Kidney (tissue), 14 donors: Measurements from ENCODE around the gene ZNF775. TPM values are rescaled to one million over a fixed set of nuclear protein-coding genes. Genes with fewer than 3 reads are reported as not detected.
A peak's percentile ranks its signal among the peaks of the same experiment; 100 is the strongest.

ENCODE experiments used
- DNase-seq, 5 donors: peaks; one replicate each; pipeline ENCODE4 v3.0.0-alpha.2; 2013 to 2020
- FAIRE-seq: peaks from 2 replicates; lab custom pipeline; 2012; peaks lifted over from hg19 to GRCh38; lab: Jason Lieb, UNC
- H3K27ac ChIP-seq, 2 donors: one replicate each; pipeline ENCODE4 v1.7.0; 2013; ENCODE audit warnings: low read depth in 2 of 2, low read length in 2 of 2, inconsistent platforms in 1 of 2
- H3K27me3 ChIP-seq: one replicate; pipeline ENCODE4 v1.7.1; 2013; ENCODE audit warnings: low read length, inconsistent platforms; ENCODE audit not compliant: control insufficient read depth, insufficient read depth
- H3K36me3 ChIP-seq, 3 donors: one replicate each; pipeline versions ENCODE4 v1.7.0 to v1.7.1; 2013; ENCODE audit warnings: low read length in 3 of 3, control low read depth in 1 of 3, inconsistent platforms in 1 of 3; ENCODE audit not compliant: insufficient read depth in 3 of 3, control insufficient read depth in 2 of 3
- H3K4me1 ChIP-seq, 3 donors: one replicate each; pipeline versions ENCODE4 v1.7.0 to v1.7.1; 2013; ENCODE audit warnings: low read length in 3 of 3, inconsistent platforms in 1 of 3, low read depth in 1 of 3; ENCODE audit not compliant: control insufficient read depth in 2 of 3, insufficient read depth in 2 of 3
- H3K4me3 ChIP-seq, 3 donors: one replicate each; pipeline versions ENCODE4 v1.7.0 to v1.8.1; 2013; ENCODE audit warnings: low read length in 3 of 3, control low read depth in 1 of 3, inconsistent platforms in 1 of 3
- H3K9ac ChIP-seq, 3 donors: one replicate each; pipeline versions ENCODE4 v1.7.0 to v1.7.1; 2013; ENCODE audit warnings: low read length in 3 of 3, control low read depth in 1 of 3, inconsistent platforms in 1 of 3
- H3K9me3 ChIP-seq, 3 donors: one replicate each; pipeline versions ENCODE4 v1.7.0 to v1.7.1; 2013; ENCODE audit warnings: low read length in 3 of 3, control low read depth in 1 of 3, inconsistent platforms in 1 of 3; ENCODE audit not compliant: control insufficient read depth in 2 of 3, insufficient read depth in 1 of 3
- CTCF ChIP-seq: IDR thresholded peaks from 3 replicates; pipeline ENCODE4 v1.5.1; 2012; ENCODE audit warnings: mild to moderate bottlenecking, moderate library complexity, borderline replicate concordance; ENCODE audit not compliant: insufficient read depth; ENCODE audit errors: extremely low read depth
- intact Hi-C: fragments of 100-400 bp; cut with DNase I; formaldehyde crosslinking; loops from one replicate; pipeline ENCODE4 v1.11.1; 2022
- polyA plus RNA-seq: library from polyadenylated mRNA; stranded (reverse); fragments of 350-450 nt; fragmentation: Illumina TruSeq; extraction: RNeasy Lipid Tissue Mini Kit (QIAGEN cat#74804); gene quantifications from one replicate; pipeline ENCODE4 v1.2.3, GENCODE V29; 2014; ENCODE audit warnings: low read depth, low replicate concordance; ENCODE audit not compliant: insufficient read depth
- total RNA-seq: library from RNA; stranded (reverse); fragmentation: NEBNext Ultra II Directional; extraction: Animal tissue kit (Norgen Biotek cat#: 25700); gene quantifications from one replicate; pipeline ENCODE4 v1.2.1, GENCODE V29; 2021
- donor health status: control.
- donor health status: control.
- donor health status: control.
- donor health status: control.
- donor health status: control.
- donor health status: DM: yes; HTN: yes; CAD: no.
- donor health status: Normal renal cell carcinoma (clear cell type).

The ZNF775 gene
- total and polyA plus RNA-seq, 2 donors from 2014 or later, result 3.7 to 5.2 TPM

GRCh38 chr7:150365194-150365593, 13.9 kb upstream of the ZNF775 start:
- no peak for DNase-seq
- H3K9ac ChIP-seq, result no peak overlapping the region
- no peaks in the 10 kb centered on the region for H3K27me3 ChIP-seq
- FAIRE-seq, result no peak
- no peak overlapping the region for H3K4me3 ChIP-seq
- H3K27ac ChIP-seq, result no peak overlapping the region
- no peaks in the 10 kb centered on the region for H3K9me3 ChIP-seq
- no peak for TF ChIP-seq CTCF
- intact Hi-C loops, result no loop called here
- peaks cover 2 to 10% (median 6%) of the 10 kb centered on the region in 3 donors for H3K4me1 ChIP-seq
- H3K36me3 ChIP-seq, result no peaks in the 10 kb centered on the region

- no peaks in the 10 kb centered on the region for H3K27me3 ChIP-seq
- DNase-seq, result peak in 2 of 5 donors; percentile 42 to 59
- intact Hi-C loops, result no loop called here
- no peak for TF ChIP-seq CTCF
- H3K4me3 ChIP-seq, result no peak overlapping the region
- no peaks in the 10 kb centered on the region for H3K9me3 ChIP-seq
- FAIRE-seq, result no peak
- no peak overlapping the region for H3K9ac ChIP-seq
- H3K4me1 ChIP-seq, result peaks cover 5 to 17% (median 7%) of the 10 kb centered on the region in 3 donors
- peaks cover 0 to 3% (median 3%) of the 10 kb centered on the region in 3 donors for H3K36me3 ChIP-seq
- H3K27ac ChIP-seq, result no peak overlapping the region
These were observed 13.3 kb upstream of the ZNF775 start for GRCh38 chr7:150365673-150366398.

- FAIRE-seq (no peak), DNase-seq (no peak)
- H3K9ac ChIP-seq, result peak overlapping the region in 2 of 3 donors; percentile 48 to 91
- no peaks in the 10 kb centered on the region for H3K9me3 ChIP-seq
- H3K27ac ChIP-seq, result peak overlapping the region; percentile 94 to 97
- no peak for TF ChIP-seq CTCF
- peaks cover 3 to 4% (median 3%) of the 10 kb centered on the region in 3 donors for H3K36me3 ChIP-seq
- H3K4me3 ChIP-seq, result peak overlapping the region; percentile 31 to 90 (median 50)
- intact Hi-C loops, result no loop called here
- no peaks in the 10 kb centered on the region for H3K27me3 ChIP-seq
- H3K4me1 ChIP-seq, result peaks cover 5 to 20% (median 7%) of the 10 kb centered on the region in 3 donors
These were observed 11.4 kb upstream of the ZNF775 start for GRCh38 chr7:150367677-150368095.
